Fibroblast of villous mesenchyme (primary cell): ENCODE data around the gene SLC28A2. TPM values are rescaled to one million over a fixed set of nuclear protein-coding genes. Genes with fewer than 3 reads are reported as not detected.

Source experiments
- DNase-seq: peaks from one replicate; pipeline ENCODE4 v3.0.0-alpha.2; 2010; ENCODE audit warnings: low read depth
- H3K4me3 ChIP-seq: 2 replicates; pipeline ENCODE4 v1.5.1; 2011; ENCODE audit warnings: low read depth, mild to moderate bottlenecking, low read length
- CTCF ChIP-seq: IDR thresholded peaks from 2 replicates; pipeline ENCODE4 v1.5.1; 2012; ENCODE audit warnings: low read depth, mild to moderate bottlenecking, low read length; ENCODE audit not compliant: insufficient read depth
- total RNA-seq: library from RNA; depleted of rRNA; stranded (reverse); fragments of >200 nt; gene quantifications from 2 replicates; pipeline ENCODE4 v1.2.3, GENCODE V29; 2012

The SLC28A2 gene
- total RNA-seq = not detected in 2 replicates

- no peak within 1 kb of the TSS for H3K4me3 ChIP-seq
- no peak for TF ChIP-seq CTCF
- no peak for DNase-seq
These were observed at the start of gene SLC28A2 for GRCh38 chr15:45251888-45252287. Gene SLC28A2, plus strand, starts transcription at chr15:45252234. Its CDS starts 982 bp downstream, at chr15:45253216.

GRCh38 chr15:45203182-45203581 lies 48.9 kb upstream of the SLC28A2 start:
- TF ChIP-seq CTCF = no peak
- no peak overlapping the region for H3K4me3 ChIP-seq
- no peak for DNase-seq

GRCh38 chr15:45205192-45205591 lies 46.8 kb upstream of the SLC28A2 start:
- peak; percentile 91 for TF ChIP-seq CTCF
- H3K4me3 ChIP-seq = no peak overlapping the region
- peak; percentile 60 for DNase-seq

- DNase-seq = no peak
- TF ChIP-seq CTCF = no peak
- no peak overlapping the region for H3K4me3 ChIP-seq
These were observed 39.5 kb upstream of the SLC28A2 start for GRCh38 chr15:45212493-45212892.

GRCh38 chr15:45221053-45221599 lies 30.9 kb upstream of the SLC28A2 start:
- H3K4me3 ChIP-seq = no peak overlapping the region
- TF ChIP-seq CTCF = no peak
- DNase-seq = no peak

GRCh38 chr15:45221967-45222366 lies 30.1 kb upstream of the SLC28A2 start:
- no peak overlapping the region for H3K4me3 ChIP-seq
- TF ChIP-seq CTCF = no peak
- DNase-seq = no peak

GRCh38 chr15:45224621-45225217 lies 27.3 kb upstream of the SLC28A2 start:
- no peak overlapping the region for H3K4me3 ChIP-seq
- TF ChIP-seq CTCF = no peak
- no peak for DNase-seq
